ENCODE measurements around the gene LRTM2. TPM values are rescaled to one million over a fixed set of nuclear protein-coding genes. Genes with fewer than 3 reads are reported as not detected.

LRTM2 gene
- total and polyA plus RNA-seq, 2 of the 4 experiments (the other 2 are of a cell fraction) = not detected

DNA sequence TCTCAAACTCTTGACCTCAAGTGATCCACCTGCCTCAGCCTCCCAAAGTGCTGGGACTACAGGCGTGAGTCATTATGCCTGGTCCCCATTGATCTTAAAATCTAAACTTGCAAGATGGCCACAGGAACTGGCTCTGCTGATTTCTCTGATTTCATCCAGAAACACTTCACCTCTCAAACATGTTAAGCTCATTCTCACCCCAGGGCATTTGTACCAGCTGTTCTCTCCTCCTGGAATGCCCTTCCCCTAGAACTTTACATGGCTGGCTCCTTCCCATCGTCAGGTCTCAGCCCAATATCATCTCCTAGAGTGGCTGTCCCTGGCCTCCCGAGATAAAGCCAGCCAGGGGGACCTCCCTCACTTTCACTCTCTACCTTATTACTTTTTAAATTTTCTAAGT lies 5.3 kb upstream of the LRTM2 start:
- Histone ChIP-seq H2BK15ac (ENCODE audit: low read depth, low read length) (no peak overlapping the region), H3K18ac (ENCODE audit: low read depth, low read length) (no peak overlapping the region), H3K79me1 (ENCODE audit: low read depth in 1 of 2, low read length in 2 of 2) (no peaks in the 10 kb centered on the region), H3K4me3 (ENCODE audit: insufficient read depth, low read depth, low read length) (no peak overlapping the region), H2BK120ac (ENCODE audit: low read depth, low read length) (no peak overlapping the region), H4K5ac (ENCODE audit: low read depth, low read length) (no peak overlapping the region), H3K4me1 (ENCODE audit: control insufficient read depth, insufficient read depth, low read length) (no peaks in the 10 kb centered on the region; the same call in 1 of the 2 replicates), H3K9me1 (ENCODE audit: insufficient read depth, low read length) (peaks cover 7% of the 10 kb centered on the region), H2AFZ (replicated peaks; ENCODE audit: low read length, poor library complexity) (no peak overlapping the region), H3K56ac (ENCODE audit: extremely low read depth, insufficient read depth, low read length) (no peak overlapping the region), H3K27me3 (ENCODE audit: control insufficient read depth, insufficient read depth, low read length) (peaks cover 43% of the 10 kb centered on the region), H4K8ac (ENCODE audit: low read depth in 2 of 2, low read length in 2 of 2) (no peak overlapping the region), H2BK5ac (ENCODE audit: low read depth, low read length, poor library complexity, severe bottlenecking) (no peak overlapping the region), H4K91ac (ENCODE audit: insufficient read depth, low read depth, low read length) (no peak overlapping the region), H4K20me1 (ENCODE audit: insufficient read depth, low read length) (no peaks in the 10 kb centered on the region), H3K23ac (ENCODE audit: low read depth, low read length) (no peak overlapping the region), H2AK5ac (ENCODE audit: low read depth, low read length) (no peak overlapping the region), H3K9me3 (ENCODE audit: control insufficient read depth, insufficient read depth, low read length) (no peaks in the 10 kb centered on the region), H2BK20ac (ENCODE audit: low read depth, low read length) (no peak overlapping the region), H2AK9ac (replicated peaks; ENCODE audit: low read depth, low read length, poor library complexity) (no peak overlapping the region), H3K4ac (ENCODE audit: low read depth, low read length) (no peak overlapping the region), H3K14ac (replicated peaks; ENCODE audit: low read depth, low read length) (no peak overlapping the region), H3K36me3 (ENCODE audit: control insufficient read depth, insufficient read depth, low read length) (no peaks in the 10 kb centered on the region), H3K4me2 (ENCODE audit: low read depth, low read length) (no peak overlapping the region), H3K9ac (ENCODE audit: low read depth, low read length) (no peak overlapping the region), H3K27ac (ENCODE audit: insufficient read depth, low read length) (no peak overlapping the region)
- CTCF ChIA-PET = no interaction called here
- ATAC-seq (ENCODE audit: low read depth) = no peak
- DNase-seq = no peak
- in situ Hi-C loops (cut with MboI; ENCODE audit: low sequenced_read_pairs) = loop anchor here (25.0 kb wide), 1 partner anchor 472 kb away; no protein-coding TSS in a partner anchor
- 50% methylated on average over 1 of the region's 3 CpGs; no CpG with 5 or more reads in 1 of the 2 experiments for WGBS, 2 experiments (ENCODE audit: extremely low coverage in 2 of 2, insufficient read length in 1 of 2)
- dilution Hi-C loops (cut with HindIII; ENCODE audit: low sequenced_read_pairs, unreplicated experiment) = no loop called here
- intact Hi-C loops (cut with micrococcal nuclease) = no loop called here
- TF ChIP-seq NFE2L2 (IDR thresholded peaks at IDR 0.05; ENCODE audit: low read depth, low read length) = no peak
- no peak for TF ChIP-seq CEBPB (IDR thresholded peaks at IDR 0.05; ENCODE audit: low read depth, low read length)
- no peak for TF ChIP-seq RFX5 (IDR thresholded peaks at IDR 0.05; ENCODE audit: low read depth, low read length)
- no peak for TF ChIP-seq MXI1 (IDR thresholded peaks at IDR 0.05; ENCODE audit: borderline replicate concordance, low read depth, low read length)
- TF ChIP-seq CHD1 (IDR thresholded peaks at IDR 0.05; ENCODE audit: low read depth, low read length) = no peak
- TF ChIP-seq, protein P1, sequence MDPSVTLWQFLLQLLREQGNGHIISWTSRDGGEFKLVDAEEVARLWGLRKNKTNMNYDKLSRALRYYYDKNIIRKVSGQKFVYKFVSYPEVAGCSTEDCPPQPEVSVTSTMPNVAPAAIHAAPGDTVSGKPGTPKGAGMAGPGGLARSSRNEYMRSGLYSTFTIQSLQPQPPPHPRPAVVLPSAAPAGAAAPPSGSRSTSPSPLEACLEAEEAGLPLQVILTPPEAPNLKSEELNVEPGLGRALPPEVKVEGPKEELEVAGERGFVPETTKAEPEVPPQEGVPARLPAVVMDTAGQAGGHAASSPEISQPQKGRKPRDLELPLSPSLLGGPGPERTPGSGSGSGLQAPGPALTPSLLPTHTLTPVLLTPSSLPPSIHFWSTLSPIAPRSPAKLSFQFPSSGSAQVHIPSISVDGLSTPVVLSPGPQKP (IDR thresholded peaks at IDR 0.05; ENCODE audit: borderline replicate concordance, low read depth, low read length) = no peak
- TF ChIP-seq BHLHE40 (IDR thresholded peaks at IDR 0.05; ENCODE audit: low read depth, low read length) = no peak
- TF ChIP-seq, protein P2, sequence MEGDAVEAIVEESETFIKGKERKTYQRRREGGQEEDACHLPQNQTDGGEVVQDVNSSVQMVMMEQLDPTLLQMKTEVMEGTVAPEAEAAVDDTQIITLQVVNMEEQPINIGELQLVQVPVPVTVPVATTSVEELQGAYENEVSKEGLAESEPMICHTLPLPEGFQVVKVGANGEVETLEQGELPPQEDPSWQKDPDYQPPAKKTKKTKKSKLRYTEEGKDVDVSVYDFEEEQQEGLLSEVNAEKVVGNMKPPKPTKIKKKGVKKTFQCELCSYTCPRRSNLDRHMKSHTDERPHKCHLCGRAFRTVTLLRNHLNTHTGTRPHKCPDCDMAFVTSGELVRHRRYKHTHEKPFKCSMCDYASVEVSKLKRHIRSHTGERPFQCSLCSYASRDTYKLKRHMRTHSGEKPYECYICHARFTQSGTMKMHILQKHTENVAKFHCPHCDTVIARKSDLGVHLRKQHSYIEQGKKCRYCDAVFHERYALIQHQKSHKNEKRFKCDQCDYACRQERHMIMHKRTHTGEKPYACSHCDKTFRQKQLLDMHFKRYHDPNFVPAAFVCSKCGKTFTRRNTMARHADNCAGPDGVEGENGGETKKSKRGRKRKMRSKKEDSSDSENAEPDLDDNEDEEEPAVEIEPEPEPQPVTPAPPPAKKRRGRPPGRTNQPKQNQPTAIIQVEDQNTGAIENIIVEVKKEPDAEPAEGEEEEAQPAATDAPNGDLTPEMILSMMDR (conservative IDR thresholded peaks at IDR 0.05; ENCODE audit: low read depth, low read length) = no peak
- TF ChIP-seq MAFK (IDR thresholded peaks at IDR 0.05; ENCODE audit: low read depth, low read length) = no peak
- TF ChIP-seq MAZ (IDR thresholded peaks at IDR 0.05; ENCODE audit: borderline replicate concordance, low read depth, low read length) = no peak
- TF ChIP-seq, protein P3, sequence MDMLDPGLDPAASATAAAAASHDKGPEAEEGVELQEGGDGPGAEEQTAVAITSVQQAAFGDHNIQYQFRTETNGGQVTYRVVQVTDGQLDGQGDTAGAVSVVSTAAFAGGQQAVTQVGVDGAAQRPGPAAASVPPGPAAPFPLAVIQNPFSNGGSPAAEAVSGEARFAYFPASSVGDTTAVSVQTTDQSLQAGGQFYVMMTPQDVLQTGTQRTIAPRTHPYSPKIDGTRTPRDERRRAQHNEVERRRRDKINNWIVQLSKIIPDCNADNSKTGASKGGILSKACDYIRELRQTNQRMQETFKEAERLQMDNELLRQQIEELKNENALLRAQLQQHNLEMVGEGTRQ (IDR thresholded peaks at IDR 0.05; ENCODE audit: low read depth, low read length) = no peak
- TF ChIP-seq RCOR1 (IDR thresholded peaks at IDR 0.05; ENCODE audit: insufficient replicate concordance, low read length) = no peak
- TF ChIP-seq FOS (IDR thresholded peaks at IDR 0.05; ENCODE audit: low read depth, low read length) = no peak
- TF ChIP-seq RAD21 (IDR thresholded peaks at IDR 0.05; ENCODE audit: low read length) = no peak
- TF ChIP-seq SMC3 (IDR thresholded peaks at IDR 0.05; ENCODE audit: low read depth, low read length) = no peak
- POLR2A ChIA-PET (ENCODE audit: unreplicated experiment) = no interaction called here
- no TSS peak for BruUV-seq (replicated peaks)

Measured in IMR-90 (cell line).